Thyroid gland (tissue), 4 donors: ENCODE data around the gene PTGDR.

ENCODE experiments used
- POLR2A ChIP-seq, 2 donors: fragments of 450-650 bp; IDR thresholded peaks; one replicate each; pipeline ENCODE4 v1.6.1; 2017; ENCODE audit warnings: antibody characterized with exemption in 2 of 2, mild to moderate bottlenecking in 2 of 2, moderate library complexity in 1 of 2
- TF ChIP-seq, protein P1 (sequence below), 6 experiments: fragments of 200-600 bp in 3 of 6; fragments of 450-650 bp in 3 of 6; sonication (generic) in 3 of 6; IDR thresholded peaks; one replicate each; pipeline ENCODE4 v1.5.1; 2016 to 2019; ENCODE audit warnings: antibody characterized with exemption in 6 of 6, mild to moderate bottlenecking in 2 of 6, inconsistent platforms in 1 of 6, moderate library complexity in 1 of 6

- TF ChIP-seq, protein P1, sequence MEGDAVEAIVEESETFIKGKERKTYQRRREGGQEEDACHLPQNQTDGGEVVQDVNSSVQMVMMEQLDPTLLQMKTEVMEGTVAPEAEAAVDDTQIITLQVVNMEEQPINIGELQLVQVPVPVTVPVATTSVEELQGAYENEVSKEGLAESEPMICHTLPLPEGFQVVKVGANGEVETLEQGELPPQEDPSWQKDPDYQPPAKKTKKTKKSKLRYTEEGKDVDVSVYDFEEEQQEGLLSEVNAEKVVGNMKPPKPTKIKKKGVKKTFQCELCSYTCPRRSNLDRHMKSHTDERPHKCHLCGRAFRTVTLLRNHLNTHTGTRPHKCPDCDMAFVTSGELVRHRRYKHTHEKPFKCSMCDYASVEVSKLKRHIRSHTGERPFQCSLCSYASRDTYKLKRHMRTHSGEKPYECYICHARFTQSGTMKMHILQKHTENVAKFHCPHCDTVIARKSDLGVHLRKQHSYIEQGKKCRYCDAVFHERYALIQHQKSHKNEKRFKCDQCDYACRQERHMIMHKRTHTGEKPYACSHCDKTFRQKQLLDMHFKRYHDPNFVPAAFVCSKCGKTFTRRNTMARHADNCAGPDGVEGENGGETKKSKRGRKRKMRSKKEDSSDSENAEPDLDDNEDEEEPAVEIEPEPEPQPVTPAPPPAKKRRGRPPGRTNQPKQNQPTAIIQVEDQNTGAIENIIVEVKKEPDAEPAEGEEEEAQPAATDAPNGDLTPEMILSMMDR (IDR thresholded peaks at IDR 0.05): no peak
- no peak for TF ChIP-seq POLR2A (IDR thresholded peaks at IDR 0.05)
Observed at GRCh38 chr14:52312931-52313355, 45.4 kb downstream of the PTGDR start.
